Measurements from ENCODE around the gene STAT4.

Gene STAT4

DNA sequence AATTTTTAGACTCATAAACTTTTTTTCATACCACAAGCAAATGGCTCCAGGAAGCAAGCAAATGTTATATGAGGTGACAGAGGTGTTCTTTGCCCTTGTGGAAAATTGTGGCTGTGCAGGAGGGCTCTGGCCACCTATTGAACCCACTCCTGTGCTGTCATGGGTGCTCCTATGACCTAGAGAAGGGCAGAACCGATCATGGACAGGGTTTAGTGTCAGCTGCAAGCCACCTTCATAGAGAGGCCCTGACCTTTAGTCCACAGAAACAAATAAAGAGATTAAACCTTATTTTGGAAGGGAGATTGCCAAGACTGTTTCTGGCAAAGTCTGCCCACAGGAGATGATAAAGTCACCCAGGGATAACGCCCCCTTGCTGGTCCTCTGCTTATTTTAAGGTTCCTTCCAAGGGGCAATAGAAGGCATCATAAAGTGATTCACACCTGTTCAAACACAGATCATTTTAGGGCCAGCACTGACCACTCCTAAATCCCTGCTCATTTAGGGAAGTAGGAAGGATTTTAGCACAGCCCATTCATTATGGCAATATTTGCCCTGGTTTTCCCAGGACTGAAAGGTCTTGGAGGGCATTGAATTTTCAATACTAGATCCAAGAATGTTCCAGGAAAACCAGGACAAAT, 26.1 kb upstream of the STAT4 start (continued):
- TF ChIP-seq, protein P1, sequence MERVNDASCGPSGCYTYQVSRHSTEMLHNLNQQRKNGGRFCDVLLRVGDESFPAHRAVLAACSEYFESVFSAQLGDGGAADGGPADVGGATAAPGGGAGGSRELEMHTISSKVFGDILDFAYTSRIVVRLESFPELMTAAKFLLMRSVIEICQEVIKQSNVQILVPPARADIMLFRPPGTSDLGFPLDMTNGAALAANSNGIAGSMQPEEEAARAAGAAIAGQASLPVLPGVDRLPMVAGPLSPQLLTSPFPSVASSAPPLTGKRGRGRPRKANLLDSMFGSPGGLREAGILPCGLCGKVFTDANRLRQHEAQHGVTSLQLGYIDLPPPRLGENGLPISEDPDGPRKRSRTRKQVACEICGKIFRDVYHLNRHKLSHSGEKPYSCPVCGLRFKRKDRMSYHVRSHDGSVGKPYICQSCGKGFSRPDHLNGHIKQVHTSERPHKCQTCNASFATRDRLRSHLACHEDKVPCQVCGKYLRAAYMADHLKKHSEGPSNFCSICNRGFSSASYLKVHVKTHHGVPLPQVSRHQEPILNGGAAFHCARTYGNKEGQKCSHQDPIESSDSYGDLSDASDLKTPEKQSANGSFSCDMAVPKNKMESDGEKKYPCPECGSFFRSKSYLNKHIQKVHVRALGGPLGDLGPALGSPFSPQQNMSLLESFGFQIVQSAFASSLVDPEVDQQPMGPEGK (CRISPR knock-in tag; IDR thresholded peaks at IDR 0.05; ENCODE audit: borderline replicate concordance) = no peak
- no peak for TF ChIP-seq OSR1 (CRISPR knock-in tag; IDR thresholded peaks at IDR 0.05)

DNA sequence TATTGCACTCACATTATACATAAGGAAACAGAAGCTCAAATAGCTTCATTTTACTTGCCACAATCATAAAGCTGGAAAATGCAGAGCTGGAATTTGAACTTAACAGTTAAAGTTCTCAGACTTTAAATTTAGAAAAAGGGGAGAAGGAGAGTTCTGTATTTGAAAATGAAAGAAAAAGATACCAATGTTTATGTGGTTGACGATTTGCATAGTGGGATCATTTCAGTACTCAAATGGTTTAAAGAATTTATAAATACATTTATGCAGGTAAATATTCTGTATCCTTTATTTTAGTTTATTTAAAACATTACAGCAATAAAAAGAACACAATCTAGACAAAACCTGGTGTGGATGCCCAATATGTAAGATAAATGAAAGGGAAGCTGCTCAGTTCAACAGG, 25.5 kb upstream of the STAT4 start:
- no peak for ATAC-seq
- TF ChIP-seq, protein P1 (CRISPR knock-in tag; IDR thresholded peaks at IDR 0.05; ENCODE audit: borderline replicate concordance) = no peak
- TF ChIP-seq, protein P2, sequence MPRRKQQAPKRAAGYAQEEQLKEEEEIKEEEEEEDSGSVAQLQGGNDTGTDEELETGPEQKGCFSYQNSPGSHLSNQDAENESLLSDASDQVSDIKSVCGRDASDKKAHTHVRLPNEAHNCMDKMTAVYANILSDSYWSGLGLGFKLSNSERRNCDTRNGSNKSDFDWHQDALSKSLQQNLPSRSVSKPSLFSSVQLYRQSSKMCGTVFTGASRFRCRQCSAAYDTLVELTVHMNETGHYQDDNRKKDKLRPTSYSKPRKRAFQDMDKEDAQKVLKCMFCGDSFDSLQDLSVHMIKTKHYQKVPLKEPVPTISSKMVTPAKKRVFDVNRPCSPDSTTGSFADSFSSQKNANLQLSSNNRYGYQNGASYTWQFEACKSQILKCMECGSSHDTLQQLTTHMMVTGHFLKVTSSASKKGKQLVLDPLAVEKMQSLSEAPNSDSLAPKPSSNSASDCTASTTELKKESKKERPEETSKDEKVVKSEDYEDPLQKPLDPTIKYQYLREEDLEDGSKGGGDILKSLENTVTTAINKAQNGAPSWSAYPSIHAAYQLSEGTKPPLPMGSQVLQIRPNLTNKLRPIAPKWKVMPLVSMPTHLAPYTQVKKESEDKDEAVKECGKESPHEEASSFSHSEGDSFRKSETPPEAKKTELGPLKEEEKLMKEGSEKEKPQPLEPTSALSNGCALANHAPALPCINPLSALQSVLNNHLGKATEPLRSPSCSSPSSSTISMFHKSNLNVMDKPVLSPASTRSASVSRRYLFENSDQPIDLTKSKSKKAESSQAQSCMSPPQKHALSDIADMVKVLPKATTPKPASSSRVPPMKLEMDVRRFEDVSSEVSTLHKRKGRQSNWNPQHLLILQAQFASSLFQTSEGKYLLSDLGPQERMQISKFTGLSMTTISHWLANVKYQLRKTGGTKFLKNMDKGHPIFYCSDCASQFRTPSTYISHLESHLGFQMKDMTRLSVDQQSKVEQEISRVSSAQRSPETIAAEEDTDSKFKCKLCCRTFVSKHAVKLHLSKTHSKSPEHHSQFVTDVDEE (CRISPR knock-in tag; IDR thresholded peaks at IDR 0.05) = no peak
- TF ChIP-seq CSDC2 (CRISPR knock-in tag; IDR thresholded peaks at IDR 0.05) = no peak
- TF ChIP-seq BACH2 (CRISPR knock-in tag; IDR thresholded peaks at IDR 0.05; ENCODE audit: borderline replicate concordance) = no peak
- no peak for TF ChIP-seq ZFP30 (CRISPR knock-in tag; IDR thresholded peaks at IDR 0.05)
- TF ChIP-seq RARB (CRISPR knock-in tag; IDR thresholded peaks at IDR 0.05) = no peak
- TF ChIP-seq GLIS3 (CRISPR knock-in tag; IDR thresholded peaks at IDR 0.05) = no peak
- TF ChIP-seq ISL1 (CRISPR knock-in tag; IDR thresholded peaks at IDR 0.05) = no peak
- TF ChIP-seq ARNTL (CRISPR knock-in tag; IDR thresholded peaks at IDR 0.05; ENCODE audit: borderline replicate concordance, low read depth) = no peak
- TF ChIP-seq PPARA (CRISPR knock-in tag; IDR thresholded peaks at IDR 0.05; ENCODE audit: borderline replicate concordance) = no peak
- no peak for TF ChIP-seq OSR1 (CRISPR knock-in tag; IDR thresholded peaks at IDR 0.05)
- TF ChIP-seq ZNF8 (CRISPR knock-in tag; IDR thresholded peaks at IDR 0.05) = no peak
- no peak for TF ChIP-seq ZNF70 (CRISPR knock-in tag; IDR thresholded peaks at IDR 0.05)
- no peak for TF ChIP-seq SNAI2 (CRISPR knock-in tag; IDR thresholded peaks at IDR 0.05)
- TF ChIP-seq TOX (CRISPR knock-in tag; IDR thresholded peaks at IDR 0.05; ENCODE audit: borderline replicate concordance) = no peak
- TF ChIP-seq, protein P3, sequence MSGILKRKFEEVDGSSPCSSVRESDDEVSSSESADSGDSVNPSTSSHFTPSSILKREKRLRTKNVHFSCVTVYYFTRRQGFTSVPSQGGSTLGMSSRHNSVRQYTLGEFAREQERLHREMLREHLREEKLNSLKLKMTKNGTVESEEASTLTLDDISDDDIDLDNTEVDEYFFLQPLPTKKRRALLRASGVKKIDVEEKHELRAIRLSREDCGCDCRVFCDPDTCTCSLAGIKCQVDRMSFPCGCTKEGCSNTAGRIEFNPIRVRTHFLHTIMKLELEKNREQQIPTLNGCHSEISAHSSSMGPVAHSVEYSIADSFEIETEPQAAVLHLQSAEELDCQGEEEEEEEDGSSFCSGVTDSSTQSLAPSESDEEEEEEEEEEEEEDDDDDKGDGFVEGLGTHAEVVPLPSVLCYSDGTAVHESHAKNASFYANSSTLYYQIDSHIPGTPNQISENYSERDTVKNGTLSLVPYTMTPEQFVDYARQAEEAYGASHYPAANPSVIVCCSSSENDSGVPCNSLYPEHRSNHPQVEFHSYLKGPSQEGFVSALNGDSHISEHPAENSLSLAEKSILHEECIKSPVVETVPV (CRISPR knock-in tag; IDR thresholded peaks at IDR 0.05) = no peak
- TF ChIP-seq ZNF565 (CRISPR knock-in tag; conservative IDR thresholded peaks at IDR 0.05; ENCODE audit: low read depth) = no peak
- no peak for TF ChIP-seq ESRRG (CRISPR knock-in tag; IDR thresholded peaks at IDR 0.05)
- TF ChIP-seq ZC3H10 (CRISPR knock-in tag; IDR thresholded peaks at IDR 0.05) = no peak
- TF ChIP-seq, protein P4, sequence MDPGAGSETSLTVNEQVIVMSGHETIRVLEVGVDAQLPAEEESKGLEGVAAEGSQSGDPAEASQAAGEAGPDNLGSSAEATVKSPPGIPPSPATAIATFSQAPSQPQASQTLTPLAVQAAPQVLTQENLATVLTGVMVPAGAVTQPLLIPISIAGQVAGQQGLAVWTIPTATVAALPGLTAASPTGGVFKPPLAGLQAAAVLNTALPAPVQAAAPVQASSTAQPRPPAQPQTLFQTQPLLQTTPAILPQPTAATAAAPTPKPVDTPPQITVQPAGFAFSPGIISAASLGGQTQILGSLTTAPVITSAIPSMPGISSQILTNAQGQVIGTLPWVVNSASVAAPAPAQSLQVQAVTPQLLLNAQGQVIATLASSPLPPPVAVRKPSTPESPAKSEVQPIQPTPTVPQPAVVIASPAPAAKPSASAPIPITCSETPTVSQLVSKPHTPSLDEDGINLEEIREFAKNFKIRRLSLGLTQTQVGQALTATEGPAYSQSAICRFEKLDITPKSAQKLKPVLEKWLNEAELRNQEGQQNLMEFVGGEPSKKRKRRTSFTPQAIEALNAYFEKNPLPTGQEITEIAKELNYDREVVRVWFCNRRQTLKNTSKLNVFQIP (CRISPR knock-in tag; IDR thresholded peaks at IDR 0.05; ENCODE audit: borderline replicate concordance, low read depth) = no peak

DNA sequence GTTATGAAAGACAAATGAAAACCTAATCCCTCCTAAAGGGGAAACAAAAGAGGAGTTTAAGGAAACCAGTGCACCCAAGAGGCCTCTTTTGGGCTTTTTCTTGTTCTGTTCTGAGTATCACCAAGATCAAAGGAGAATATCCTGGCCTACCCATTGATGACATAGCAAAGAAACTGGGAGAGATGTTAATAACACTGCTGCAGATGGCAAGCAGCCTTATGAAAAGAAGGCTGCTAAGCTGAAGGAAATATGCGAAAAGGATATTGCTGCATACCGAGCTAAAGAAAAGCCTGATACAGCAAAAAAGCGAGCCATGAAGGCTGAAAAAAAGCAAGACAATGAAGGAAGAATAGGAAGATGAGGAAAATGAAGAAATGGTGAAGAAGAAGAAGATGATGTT, 23.6 kb upstream of the STAT4 start:
- ATAC-seq = no peak
- TF ChIP-seq BACH2 (CRISPR knock-in tag; IDR thresholded peaks at IDR 0.05; ENCODE audit: borderline replicate concordance) (no peak), ZFP30 (CRISPR knock-in tag; IDR thresholded peaks at IDR 0.05) (no peak), TCF4 (CRISPR knock-in tag; IDR thresholded peaks at IDR 0.05; ENCODE audit: borderline replicate concordance) (no peak), ZC3H10 (CRISPR knock-in tag; IDR thresholded peaks at IDR 0.05) (no peak), ZNF8 (CRISPR knock-in tag; IDR thresholded peaks at IDR 0.05) (no peak), OSR1 (CRISPR knock-in tag; IDR thresholded peaks at IDR 0.05) (no peak), ZFP3 (CRISPR knock-in tag; IDR thresholded peaks at IDR 0.05) (no peak), TOX (CRISPR knock-in tag; IDR thresholded peaks at IDR 0.05; ENCODE audit: borderline replicate concordance) (no peak)
- TF ChIP-seq, protein P3 (CRISPR knock-in tag; IDR thresholded peaks at IDR 0.05) = no peak
- TF ChIP-seq, protein P5, sequence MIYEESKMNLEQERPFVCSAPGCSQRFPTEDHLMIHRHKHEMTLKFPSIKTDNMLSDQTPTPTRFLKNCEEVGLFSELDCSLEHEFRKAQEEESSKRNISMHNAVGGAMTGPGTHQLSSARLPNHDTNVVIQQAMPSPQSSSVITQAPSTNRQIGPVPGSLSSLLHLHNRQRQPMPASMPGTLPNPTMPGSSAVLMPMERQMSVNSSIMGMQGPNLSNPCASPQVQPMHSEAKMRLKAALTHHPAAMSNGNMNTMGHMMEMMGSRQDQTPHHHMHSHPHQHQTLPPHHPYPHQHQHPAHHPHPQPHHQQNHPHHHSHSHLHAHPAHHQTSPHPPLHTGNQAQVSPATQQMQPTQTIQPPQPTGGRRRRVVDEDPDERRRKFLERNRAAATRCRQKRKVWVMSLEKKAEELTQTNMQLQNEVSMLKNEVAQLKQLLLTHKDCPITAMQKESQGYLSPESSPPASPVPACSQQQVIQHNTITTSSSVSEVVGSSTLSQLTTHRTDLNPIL (CRISPR knock-in tag; IDR thresholded peaks at IDR 0.05; ENCODE audit: low read depth) = no peak

Data from SK-N-SH treated with all-trans-retinoic acid at 6 μM for 48 hours (cell line).